ENCODE measurements around the gene AMH. TPM values are rescaled to one million over a fixed set of nuclear protein-coding genes. Genes with fewer than 3 reads are reported as not detected.

The AMH gene
- total RNA-seq, 1 experiment from 2014 or later, result 11.2 TPM

GRCh38 chr19:2217591-2217990 lies 31.5 kb upstream of the AMH start (continued):
- no peak for TF ChIP-seq ZNF425 (CRISPR knock-in tag; conservative IDR thresholded peaks at IDR 0.05)
- TF ChIP-seq ZNF263 (CRISPR knock-in tag; IDR thresholded peaks at IDR 0.05; ENCODE audit: low read depth), result no peak
- TF ChIP-seq GTF2I (CRISPR knock-in tag; conservative IDR thresholded peaks at IDR 0.05), result no peak
- no peak for TF ChIP-seq MYBL2 (CRISPR knock-in tag; IDR thresholded peaks at IDR 0.05)
- no peak for TF ChIP-seq SMAD4 (CRISPR knock-in tag; IDR thresholded peaks at IDR 0.05)
- TF ChIP-seq FOXJ3 (CRISPR knock-in tag; IDR thresholded peaks at IDR 0.05; ENCODE audit: borderline replicate concordance), result no peak
- no peak for TF ChIP-seq NFE2L1 (CRISPR knock-in tag; IDR thresholded peaks at IDR 0.05)
- TF ChIP-seq, protein P1, sequence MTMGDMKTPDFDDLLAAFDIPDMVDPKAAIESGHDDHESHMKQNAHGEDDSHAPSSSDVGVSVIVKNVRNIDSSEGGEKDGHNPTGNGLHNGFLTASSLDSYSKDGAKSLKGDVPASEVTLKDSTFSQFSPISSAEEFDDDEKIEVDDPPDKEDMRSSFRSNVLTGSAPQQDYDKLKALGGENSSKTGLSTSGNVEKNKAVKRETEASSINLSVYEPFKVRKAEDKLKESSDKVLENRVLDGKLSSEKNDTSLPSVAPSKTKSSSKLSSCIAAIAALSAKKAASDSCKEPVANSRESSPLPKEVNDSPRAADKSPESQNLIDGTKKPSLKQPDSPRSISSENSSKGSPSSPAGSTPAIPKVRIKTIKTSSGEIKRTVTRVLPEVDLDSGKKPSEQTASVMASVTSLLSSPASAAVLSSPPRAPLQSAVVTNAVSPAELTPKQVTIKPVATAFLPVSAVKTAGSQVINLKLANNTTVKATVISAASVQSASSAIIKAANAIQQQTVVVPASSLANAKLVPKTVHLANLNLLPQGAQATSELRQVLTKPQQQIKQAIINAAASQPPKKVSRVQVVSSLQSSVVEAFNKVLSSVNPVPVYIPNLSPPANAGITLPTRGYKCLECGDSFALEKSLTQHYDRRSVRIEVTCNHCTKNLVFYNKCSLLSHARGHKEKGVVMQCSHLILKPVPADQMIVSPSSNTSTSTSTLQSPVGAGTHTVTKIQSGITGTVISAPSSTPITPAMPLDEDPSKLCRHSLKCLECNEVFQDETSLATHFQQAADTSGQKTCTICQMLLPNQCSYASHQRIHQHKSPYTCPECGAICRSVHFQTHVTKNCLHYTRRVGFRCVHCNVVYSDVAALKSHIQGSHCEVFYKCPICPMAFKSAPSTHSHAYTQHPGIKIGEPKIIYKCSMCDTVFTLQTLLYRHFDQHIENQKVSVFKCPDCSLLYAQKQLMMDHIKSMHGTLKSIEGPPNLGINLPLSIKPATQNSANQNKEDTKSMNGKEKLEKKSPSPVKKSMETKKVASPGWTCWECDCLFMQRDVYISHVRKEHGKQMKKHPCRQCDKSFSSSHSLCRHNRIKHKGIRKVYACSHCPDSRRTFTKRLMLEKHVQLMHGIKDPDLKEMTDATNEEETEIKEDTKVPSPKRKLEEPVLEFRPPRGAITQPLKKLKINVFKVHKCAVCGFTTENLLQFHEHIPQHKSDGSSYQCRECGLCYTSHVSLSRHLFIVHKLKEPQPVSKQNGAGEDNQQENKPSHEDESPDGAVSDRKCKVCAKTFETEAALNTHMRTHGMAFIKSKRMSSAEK (CRISPR knock-in tag; IDR thresholded peaks at IDR 0.05; ENCODE audit: borderline replicate concordance), result no peak
- no peak for TF ChIP-seq ETV6 (CRISPR knock-in tag; IDR thresholded peaks at IDR 0.05)
- TF ChIP-seq ZNF219 (CRISPR knock-in tag; IDR thresholded peaks at IDR 0.05; ENCODE audit: borderline replicate concordance), result no peak
- no peak for TF ChIP-seq PRRX2 (CRISPR knock-in tag; IDR thresholded peaks at IDR 0.05)
- no peak for TF ChIP-seq ZNF512 (CRISPR knock-in tag; IDR thresholded peaks at IDR 0.05; ENCODE audit: borderline replicate concordance)

GRCh38 chr19:2219726-2220125 lies 29.4 kb upstream of the AMH start:
- Mint-ChIP-seq H3K4me3 (no peak overlapping the region), H3K36me3 (peaks cover 32% of the 10 kb centered on the region), H3K9me3 (no peaks in the 10 kb centered on the region), H3K27me3 (ENCODE audit: low read depth) (no peaks in the 10 kb centered on the region), H3K27ac (no peak overlapping the region), H3K4me1 (no peaks in the 10 kb centered on the region)
- ATAC-seq, result no peak
- ChIA-PET CTCF (interaction anchor here (1.2 to 2.4 kb wide), 2 partner anchors 20 to 33 kb away, joined by 3 to 5 read pairs; no protein-coding TSS in a partner anchor), POLR2A (no interaction called here)
- TF ChIP-seq ATF1 (CRISPR knock-in tag; IDR thresholded peaks at IDR 0.05) (no peak), TEAD4 (CRISPR knock-in tag; IDR thresholded peaks at IDR 0.05) (no peak), SMAD3 (CRISPR knock-in tag; IDR thresholded peaks at IDR 0.05; ENCODE audit: borderline replicate concordance) (no peak), PRRX2 (CRISPR knock-in tag; IDR thresholded peaks at IDR 0.05) (no peak), SP1 (CRISPR knock-in tag; conservative IDR thresholded peaks at IDR 0.05) (no peak), NR2C2 (CRISPR knock-in tag; IDR thresholded peaks at IDR 0.05) (no peak), RELA (CRISPR knock-in tag; IDR thresholded peaks at IDR 0.05; ENCODE audit: borderline replicate concordance) (no peak), CREM (CRISPR knock-in tag; IDR thresholded peaks at IDR 0.05) (no peak)
- no peak for DNase-seq (ENCODE audit: low spot score)

All from WTC11 (cell line).